Kidney capillary endothelial cell (primary cell): Measurements from ENCODE around the gene SHROOM2.

Experiments
- DNase-seq: peaks from one replicate; pipeline ENCODE4 v3.0.0-alpha.2; 2018; ENCODE audit warnings: low spot score

Gene SHROOM2

DNA sequence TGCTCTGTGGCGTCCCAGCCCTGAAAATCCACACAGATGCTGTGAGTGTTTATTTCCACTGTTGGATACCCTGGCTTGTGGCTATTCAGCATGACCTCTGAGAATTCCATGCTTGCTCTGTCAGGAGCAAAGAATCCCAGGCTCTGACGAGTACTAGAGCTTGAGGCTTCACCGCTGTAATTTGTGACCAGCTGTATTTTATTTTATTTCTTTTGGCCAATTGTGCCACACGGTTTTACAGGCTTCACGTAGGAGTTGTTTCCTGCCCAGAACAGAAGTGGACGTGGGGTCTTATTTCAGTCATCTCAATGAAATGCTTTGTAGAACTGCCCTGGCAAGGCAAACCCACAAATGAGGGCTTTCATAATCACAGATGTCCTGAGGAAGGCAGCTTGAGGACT is 111.5 kb downstream of the SHROOM2 start:
- DNase-seq: no peak

GRCh38 chrX:9899640-9900111 is 113.4 kb downstream of the SHROOM2 start:
- no peak for DNase-seq

DNA sequence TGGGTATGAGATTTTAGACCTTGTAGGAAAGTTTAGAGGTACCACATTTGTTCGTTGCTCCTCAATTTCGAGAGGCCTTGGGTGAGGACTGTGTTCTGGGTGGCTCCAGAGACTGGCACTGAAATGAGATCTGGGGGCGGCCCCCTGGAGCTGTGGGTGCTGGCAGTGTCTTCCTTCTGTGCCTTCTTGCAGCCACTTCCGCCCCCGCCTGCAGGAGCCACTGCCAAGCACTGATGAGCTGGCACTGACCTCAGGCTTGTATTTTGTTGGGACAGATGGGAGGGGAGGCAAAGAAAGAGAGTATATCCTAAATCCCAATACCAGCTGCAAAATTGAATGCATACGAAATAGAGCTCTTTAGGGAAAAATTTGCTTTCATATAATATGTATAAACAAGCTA is 116.4 kb downstream of the SHROOM2 start:
- no peak for DNase-seq

DNA sequence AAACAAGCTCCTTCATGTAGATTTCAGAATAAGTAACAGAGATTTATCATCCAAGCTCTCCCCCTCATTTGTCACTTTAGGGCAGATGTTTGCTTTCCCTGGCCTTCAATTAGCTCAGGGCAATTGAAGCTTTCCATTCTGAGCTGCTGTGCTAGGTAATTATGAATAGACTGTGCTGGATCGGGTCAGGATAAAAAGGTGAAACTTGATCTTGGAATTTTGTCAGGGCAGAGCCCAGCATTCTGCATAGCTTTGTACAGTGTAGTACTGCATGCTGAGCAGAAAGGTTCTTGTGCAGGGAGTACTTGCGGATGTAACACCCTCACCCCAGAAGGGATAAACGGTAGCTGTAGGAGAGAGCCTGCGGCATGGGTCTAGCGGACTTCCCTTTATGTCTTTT is 116.9 kb downstream of the SHROOM2 start:
- no peak for DNase-seq

- no peak for DNase-seq
Measured at GRCh38 chrX:9905288-9905687, 119.1 kb downstream of the SHROOM2 start.

- DNase-seq: no peak
Measured at GRCh38 chrX:9905721-9906120, 119.5 kb downstream of the SHROOM2 start.

DNA sequence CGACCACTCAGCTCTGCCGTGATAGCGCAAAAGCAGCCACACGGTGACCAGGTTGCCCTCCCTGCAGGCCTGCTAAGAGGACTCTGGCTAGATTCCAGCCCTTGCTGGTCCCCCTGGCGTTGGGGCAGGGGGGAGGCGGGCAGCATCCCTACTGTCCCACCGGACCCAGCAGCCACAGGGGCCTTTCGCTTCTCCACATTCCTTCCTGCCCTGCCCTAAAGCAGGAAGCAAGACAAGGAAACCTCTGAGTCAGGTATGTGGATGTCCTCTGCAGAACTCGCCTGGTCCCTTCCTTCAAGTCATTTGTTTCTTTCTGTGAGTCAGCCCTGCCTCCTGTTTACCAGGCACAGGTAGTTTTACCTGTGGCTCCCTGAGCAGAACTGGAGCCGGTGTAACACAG is 120.7 kb downstream of the SHROOM2 start:
- no peak for DNase-seq

DNA sequence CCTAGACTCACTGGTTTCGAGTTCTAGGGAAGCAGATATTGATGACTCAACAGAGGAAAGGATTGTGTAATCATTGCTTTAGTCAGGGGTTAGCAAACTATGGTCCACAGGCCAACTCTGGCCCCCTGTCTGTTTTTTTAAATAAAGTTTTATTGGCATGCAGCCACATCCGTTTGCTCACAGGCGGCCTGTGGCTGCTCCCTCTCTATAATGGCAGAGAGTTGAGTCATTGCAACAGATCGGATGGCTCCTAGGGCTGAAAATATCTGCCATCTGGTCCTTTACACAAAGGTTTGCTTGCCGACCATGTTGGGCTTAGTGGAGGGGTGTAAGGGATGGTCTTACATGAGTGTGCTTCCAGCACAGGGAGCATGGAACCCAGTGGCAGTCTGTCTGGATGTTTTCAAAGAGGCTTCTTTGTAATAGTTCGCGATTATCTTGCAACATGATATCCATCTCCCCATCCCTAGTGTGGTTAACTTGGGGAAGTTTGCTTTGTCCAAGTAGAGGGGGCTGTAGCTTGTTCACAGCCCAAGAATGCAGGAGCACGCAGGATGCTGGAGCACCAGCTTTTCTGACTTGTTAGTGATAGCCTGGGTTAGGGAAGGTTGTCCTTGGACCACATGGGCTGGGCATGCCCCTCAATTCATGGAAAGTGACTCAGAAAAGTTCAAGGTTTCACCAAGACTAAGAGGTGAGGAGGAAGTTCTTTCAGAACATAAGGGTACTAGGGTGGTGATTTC is 121.6 kb downstream of the SHROOM2 start:
- peak; percentile 24 for DNase-seq

DNA sequence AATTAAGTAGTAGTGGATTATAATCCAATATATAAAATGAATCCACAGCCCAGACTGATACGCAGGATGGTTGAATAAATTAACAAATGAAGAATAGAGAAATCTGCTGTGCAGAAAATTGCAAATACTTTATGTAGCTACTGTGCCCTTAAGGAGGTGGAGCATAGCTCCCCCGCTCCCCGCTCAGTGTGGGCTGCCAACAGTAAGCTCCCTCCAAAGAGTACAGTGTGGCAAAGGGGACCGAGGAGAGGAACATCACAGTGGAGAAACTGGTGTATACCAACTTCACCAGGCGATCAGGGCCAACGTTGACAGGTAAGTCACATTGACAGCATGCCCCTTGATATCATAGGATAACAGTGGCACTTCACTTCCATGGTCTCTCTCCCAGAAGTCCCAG is 123.0 kb downstream of the SHROOM2 start:
- DNase-seq: no peak

DNA sequence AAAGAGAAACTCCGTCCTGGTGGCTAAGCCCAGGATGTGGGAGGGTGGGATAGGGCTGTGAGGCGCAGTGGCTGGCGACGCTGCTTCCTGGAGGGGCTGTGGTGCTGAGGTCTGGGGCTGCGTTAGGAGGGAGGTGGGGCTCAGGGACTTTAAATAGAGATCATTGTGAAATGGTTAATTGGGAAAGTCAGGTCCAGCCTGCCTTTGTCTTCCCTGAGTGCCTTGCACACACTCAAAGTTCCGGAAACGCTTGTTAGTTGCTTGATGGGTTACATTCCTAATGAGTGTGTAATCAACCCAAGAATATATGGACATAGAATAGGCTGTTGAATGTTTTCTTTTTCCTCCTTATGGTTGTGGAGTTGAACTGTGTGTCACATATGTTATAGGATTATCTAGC is 125.3 kb downstream of the SHROOM2 start:
- DNase-seq: peak; percentile 38

DNA sequence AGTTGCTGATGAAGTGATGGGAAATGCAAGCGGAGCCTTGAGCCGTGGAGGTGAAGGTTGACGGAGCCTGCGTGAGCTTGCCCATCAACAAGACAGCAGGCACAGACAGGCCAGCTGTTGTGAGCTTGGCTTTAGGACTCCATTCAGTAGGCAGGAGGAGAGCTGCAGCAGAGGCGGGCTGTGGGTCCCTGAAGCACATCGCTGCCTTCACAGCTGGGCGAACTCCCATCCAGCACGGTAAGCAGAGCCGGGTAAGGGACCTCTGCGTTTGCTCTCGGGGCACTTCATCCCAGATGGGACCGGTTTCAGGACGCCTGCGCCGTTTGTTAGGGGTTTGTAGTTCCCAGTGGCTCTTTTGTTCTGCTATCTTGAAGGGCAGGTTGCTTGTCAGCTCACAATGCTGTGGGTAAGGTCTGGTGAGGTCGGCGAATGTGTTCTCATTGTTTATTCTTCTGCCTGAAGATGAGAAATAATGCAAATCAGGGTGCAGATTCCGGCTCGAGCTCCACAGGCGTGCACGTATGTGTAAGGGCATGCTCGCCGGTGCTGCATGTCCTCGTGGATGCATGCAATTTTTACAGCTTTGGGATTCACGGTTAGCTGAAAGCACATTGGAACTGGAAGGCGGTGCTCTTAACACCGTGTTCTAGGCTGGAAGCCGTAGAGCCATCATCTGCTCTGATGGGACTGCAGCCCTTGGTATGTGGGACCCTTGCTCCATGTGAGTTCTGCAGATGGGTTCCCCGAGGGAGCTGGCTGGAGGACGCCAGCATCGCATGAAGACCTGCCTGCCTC is 126.3 kb downstream of the SHROOM2 start:
- no peak for DNase-seq

- DNase-seq: no peak
Measured at GRCh38 chrX:9913146-9913433, 126.9 kb downstream of the SHROOM2 start.

DNA sequence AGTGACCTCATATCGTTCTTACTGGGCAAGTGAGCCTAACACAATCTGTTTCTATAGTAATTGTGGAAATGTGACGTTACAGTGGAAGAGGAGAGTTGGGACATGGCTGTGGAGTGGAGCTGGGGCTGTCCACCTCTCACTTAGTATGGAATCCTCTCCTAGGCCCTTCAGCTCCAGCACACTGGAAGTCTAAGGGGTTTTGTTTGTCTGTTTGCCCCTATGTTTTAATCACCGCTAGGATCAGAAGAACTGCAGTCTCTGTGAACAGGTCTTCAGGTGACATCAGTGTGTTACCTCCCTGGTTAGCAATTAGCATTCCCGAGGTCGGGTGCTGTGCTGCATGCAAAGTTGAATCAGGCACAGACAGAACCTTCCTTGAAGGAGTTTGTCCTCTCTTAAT is 131.6 kb downstream of the SHROOM2 start:
- DNase-seq: no peak

- DNase-seq: no peak
Measured at GRCh38 chrX:9919632-9920172, 133.5 kb downstream of the SHROOM2 start.

GRCh38 chrX:9921407-9921806 is 135.2 kb downstream of the SHROOM2 start:
- no peak for DNase-seq

DNA sequence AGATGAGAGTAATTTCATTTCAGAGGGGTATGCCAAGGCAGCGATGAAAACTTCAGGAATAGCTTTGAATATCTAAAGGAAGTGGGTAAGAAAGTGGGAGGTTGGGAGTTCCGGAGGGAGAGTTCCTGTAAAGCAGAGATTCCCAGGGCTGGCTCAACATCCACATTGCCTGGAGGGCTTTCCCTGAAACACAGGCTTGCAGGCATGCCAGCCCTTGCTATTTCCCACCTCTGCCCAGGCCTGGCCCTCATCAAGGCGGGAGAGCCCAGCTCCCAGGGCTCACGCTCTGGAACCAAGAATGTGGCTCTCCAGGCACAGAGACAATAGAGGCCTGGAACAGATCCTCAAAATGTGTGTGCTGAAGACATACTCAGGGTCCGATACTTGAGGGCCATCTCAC is 137.1 kb downstream of the SHROOM2 start:
- DNase-seq: no peak

DNA sequence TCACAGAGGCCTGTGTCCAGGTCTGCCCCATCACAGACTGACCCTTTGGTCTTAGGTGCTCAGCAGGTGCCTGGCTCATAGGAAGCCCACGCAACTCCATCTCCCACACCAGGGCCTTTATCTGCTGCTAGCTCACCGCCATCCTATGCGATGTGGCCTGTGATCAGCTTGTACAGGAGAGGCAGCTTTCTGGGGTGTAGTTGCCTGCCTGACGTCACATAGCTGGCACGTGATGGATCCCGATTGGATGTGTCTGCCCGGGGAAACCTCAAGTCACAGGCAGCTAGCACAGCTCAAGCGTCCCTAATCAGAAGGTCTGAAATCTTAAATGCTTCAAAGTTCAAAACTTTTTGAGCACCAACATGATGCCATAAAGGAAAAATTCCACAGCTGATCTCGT is 139.8 kb downstream of the SHROOM2 start:
- DNase-seq: no peak

DNA sequence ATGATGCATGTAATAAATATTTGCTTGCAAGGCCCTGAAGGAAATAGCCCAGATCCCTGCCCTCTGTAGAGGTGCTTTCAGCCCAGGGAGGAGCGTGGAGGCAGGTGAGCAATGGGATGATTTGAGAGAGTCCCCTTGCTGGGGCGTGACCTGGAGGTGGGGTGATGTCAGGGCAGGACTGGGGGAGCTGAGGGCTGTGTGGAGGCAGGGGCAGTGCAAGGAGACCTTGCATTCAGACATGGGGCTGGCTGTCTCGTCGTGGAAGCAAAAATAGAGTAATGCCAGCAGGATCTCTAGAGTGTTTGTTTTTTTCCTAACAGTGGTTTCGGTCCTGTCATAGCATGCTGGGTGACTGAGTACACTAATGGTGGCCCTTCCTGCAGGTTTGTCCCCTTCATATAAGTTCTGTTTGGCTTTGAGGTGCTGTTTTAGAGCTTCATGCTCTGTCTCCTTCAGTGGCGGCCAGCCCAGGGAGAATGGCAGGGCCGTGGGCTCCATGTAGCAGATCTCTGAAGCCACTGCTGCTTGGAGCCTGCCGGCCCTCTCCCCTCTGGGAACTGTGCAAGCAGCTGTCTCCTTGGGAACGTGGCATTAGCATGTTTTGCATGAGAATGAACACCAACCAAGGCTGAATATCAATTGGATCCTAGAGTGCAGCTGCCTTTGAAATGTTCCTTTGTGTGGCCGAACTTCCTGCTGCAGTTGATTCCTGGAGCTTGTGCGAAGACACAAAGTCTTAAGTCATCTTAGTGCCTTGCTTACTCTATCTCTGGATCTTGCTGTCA is 141.7 kb downstream of the SHROOM2 start:
- DNase-seq: no peak

DNA sequence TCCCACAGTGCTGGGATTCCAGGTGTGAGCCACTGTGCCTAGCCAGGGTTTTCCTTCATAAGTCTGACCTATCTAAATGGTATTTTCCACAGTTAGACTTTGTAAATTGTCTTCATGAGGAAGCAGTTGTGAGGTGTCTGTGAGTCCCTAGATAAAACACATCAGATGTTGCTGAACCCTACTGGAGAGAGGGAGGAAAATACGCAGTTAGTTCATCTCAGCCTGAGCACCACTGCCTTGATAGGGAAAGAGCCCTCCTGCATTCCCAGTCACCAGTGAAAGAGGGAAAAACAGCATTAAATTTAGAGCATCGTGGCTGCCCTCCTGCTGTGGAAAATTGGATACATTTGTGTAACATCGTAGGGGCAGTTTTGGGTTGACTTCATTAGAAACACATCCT is 149.2 kb downstream of the SHROOM2 start:
- no peak for DNase-seq

DNA sequence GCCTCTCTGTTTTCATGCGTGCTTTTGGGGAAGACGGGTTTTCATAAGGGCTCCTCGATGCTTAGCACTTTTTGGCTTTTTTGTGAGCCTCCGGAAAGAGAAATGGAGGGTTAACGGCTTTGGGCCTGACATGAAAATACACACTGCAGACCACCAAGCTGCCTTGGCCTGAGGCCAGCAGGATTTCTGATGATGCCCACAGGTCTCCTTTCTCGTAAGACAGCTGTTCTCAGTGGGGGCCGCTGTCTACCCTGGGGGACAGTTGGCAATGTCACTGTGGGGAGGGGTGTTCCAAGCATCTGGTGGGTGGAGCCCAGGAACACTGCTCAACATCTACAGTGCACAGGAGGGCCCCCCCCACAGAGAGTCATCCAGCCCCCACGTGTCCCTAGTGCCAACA is 151.5 kb downstream of the SHROOM2 start:
- DNase-seq: no peak

- no peak for DNase-seq
Measured at GRCh38 chrX:9938516-9938915, 152.3 kb downstream of the SHROOM2 start.

DNA sequence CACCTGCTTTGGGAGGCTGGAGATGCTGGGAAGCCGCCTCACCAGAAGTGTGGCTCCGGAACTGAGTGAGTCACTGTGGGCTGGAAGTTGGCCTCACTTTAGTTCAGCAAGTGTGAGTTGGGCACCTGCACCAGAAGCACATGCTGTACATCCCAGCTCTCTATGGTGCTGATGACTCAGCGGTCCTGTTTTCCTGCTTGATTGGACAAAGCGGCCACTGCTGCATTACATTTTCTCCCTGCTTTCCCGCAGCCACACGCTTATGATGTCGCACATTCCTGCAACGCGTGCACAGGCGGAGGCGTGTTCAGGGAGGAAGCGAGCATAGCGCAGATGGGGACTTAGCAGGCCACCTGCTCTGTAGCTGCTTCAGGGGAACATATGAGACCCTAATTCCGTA is 154.2 kb downstream of the SHROOM2 start:
- peak; percentile 7 for DNase-seq

DNA sequence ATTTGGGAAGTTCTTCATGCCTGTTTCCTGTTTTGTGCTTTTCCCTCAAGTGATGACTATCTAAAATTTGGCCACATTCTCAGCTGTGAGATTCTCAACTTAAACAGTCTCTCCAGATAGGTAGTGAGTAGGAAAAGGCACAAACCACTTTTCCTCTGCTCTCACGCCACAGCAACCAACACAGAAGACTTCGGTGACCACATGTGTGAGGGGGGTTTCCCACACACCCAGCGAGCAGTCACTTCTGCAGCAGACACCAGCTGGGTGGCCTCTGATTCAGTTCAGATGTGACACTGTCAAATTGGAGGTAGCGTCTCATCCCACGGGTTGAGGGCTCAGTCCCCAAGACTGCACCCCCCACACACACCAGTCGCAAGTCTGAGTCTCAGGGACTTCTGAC is 155.9 kb downstream of the SHROOM2 start:
- DNase-seq: no peak
